Large intestine (tissue), 3 donors: ENCODE results near the gene INTS11. TPM values are rescaled to one million over a fixed set of nuclear protein-coding genes. Genes with fewer than 3 reads are reported as not detected.

ENCODE experiments used
- DNase-seq, 2 donors: peaks; one replicate each; pipeline versions ENCODE4 v3.0.0 to v3.0.0-alpha.2; 2013
- H3K27ac ChIP-seq: one replicate; pipeline ENCODE4 v1.5.1; 2013; ENCODE audit warnings: low read length
- H3K27me3 ChIP-seq: 2 replicates; pipeline ENCODE4 v1.6.1; 2013; ENCODE audit warnings: low read length; ENCODE audit not compliant: control insufficient read depth, insufficient read depth
- H3K36me3 ChIP-seq: 2 replicates; pipeline ENCODE4 v1.6.1; 2013; ENCODE audit warnings: low read length; ENCODE audit not compliant: control insufficient read depth, insufficient read depth
- H3K4me1 ChIP-seq: one replicate; pipeline ENCODE4 v1.6.1; 2013; ENCODE audit warnings: low read length; ENCODE audit not compliant: control insufficient read depth, insufficient read depth
- H3K4me3 ChIP-seq: one replicate; pipeline ENCODE4 v1.5.1; 2013; ENCODE audit warnings: low read length
- H3K9me3 ChIP-seq: one replicate; pipeline ENCODE4 v1.6.1; 2013; ENCODE audit warnings: mild to moderate bottlenecking, low read depth, low read length, moderate library complexity; ENCODE audit not compliant: control insufficient read depth
- WGBS: methylation state at CpG from one replicate; pipeline ENCODE4 v1.1.5; 2013; ENCODE audit warnings: low lambda C conversion rate; ENCODE audit not compliant: insufficient coverage; 5-methylcytosine and 5-hydroxymethylcytosine counted together
- polyA plus RNA-seq: library from polyadenylated mRNA; unstranded; fragments of 120-200 nt; gene quantifications from one replicate; pipeline ENCODE4 v1.2.1, GENCODE V29; 2013

The INTS11 gene
- polyA plus RNA-seq, 1 donor: 147 TPM

- Histone ChIP-seq H3K36me3 (peaks cover 64% of the 10 kb centered on the region), H3K27ac (no peak overlapping the region), H3K9me3 (peaks cover 4% of the 10 kb centered on the region), H3K4me1 (peaks cover 8% of the 10 kb centered on the region), H3K4me3 (no peak overlapping the region), H3K27me3 (no peaks in the 10 kb centered on the region)
- no CpG with 5 or more reads among the region's 37 CpGs for WGBS
- no peak for DNase-seq
Measured at GRCh38 chr1:1313500-1314236, 10.8 kb downstream of the INTS11 start.

- H3K4me1 ChIP-seq: peaks cover 8% of the 10 kb centered on the region
- H3K4me3 ChIP-seq: no peak overlapping the region
- H3K36me3 ChIP-seq: peaks cover 61% of the 10 kb centered on the region
- H3K27me3 ChIP-seq: no peaks in the 10 kb centered on the region
- WGBS: no CpG with 5 or more reads among the region's 49 CpGs
- peaks cover 4% of the 10 kb centered on the region for H3K9me3 ChIP-seq
- H3K27ac ChIP-seq: no peak overlapping the region
- DNase-seq: no peak
Measured at GRCh38 chr1:1312450-1313314, 11.8 kb downstream of the INTS11 start.

GRCh38 chr1:1311107-1312104 lies 13.1 kb downstream of the INTS11 start:
- Histone ChIP-seq H3K27me3 (no peaks in the 10 kb centered on the region), H3K4me3 (no peak overlapping the region), H3K4me1 (peaks cover 12% of the 10 kb centered on the region), H3K27ac (no peak overlapping the region), H3K9me3 (peaks cover 4% of the 10 kb centered on the region), H3K36me3 (peaks cover 55% of the 10 kb centered on the region)
- DNase-seq: no peak
- WGBS: no CpG with 5 or more reads among the region's 22 CpGs

- WGBS: no CpG with 5 or more reads among the region's 21 CpGs
- Histone ChIP-seq H3K27ac (no peak overlapping the region), H3K4me1 (peaks cover 20% of the 10 kb centered on the region), H3K9me3 (peaks cover 4% of the 10 kb centered on the region), H3K4me3 (no peak overlapping the region), H3K27me3 (no peaks in the 10 kb centered on the region), H3K36me3 (peaks cover 55% of the 10 kb centered on the region)
- no peak for DNase-seq
Measured at GRCh38 chr1:1310476-1311053, 13.9 kb downstream of the INTS11 start.

GRCh38 chr1:1310109-1310385 lies 14.4 kb downstream of the INTS11 start:
- Histone ChIP-seq H3K4me3 (peak overlapping the region; percentile 70), H3K27me3 (no peaks in the 10 kb centered on the region), H3K36me3 (peaks cover 52% of the 10 kb centered on the region), H3K27ac (no peak overlapping the region), H3K4me1 (peaks cover 25% of the 10 kb centered on the region), H3K9me3 (peaks cover 4% of the 10 kb centered on the region)
- no peak for DNase-seq
- WGBS: no CpG with 5 or more reads among the region's 3 CpGs

- DNase-seq: peak in 1 of 2 donors; percentile 48
- no CpG with 5 or more reads among the region's 57 CpGs for WGBS
- H3K27ac ChIP-seq: no peak overlapping the region
Measured at GRCh38 chr1:1309251-1310108, 15.0 kb downstream of the INTS11 start.

GRCh38 chr1:1308756-1309250 lies 15.7 kb downstream of the INTS11 start:
- peaks cover 37% of the 10 kb centered on the region for H3K4me1 ChIP-seq
- H3K27me3 ChIP-seq: no peaks in the 10 kb centered on the region
- peaks cover 4% of the 10 kb centered on the region for H3K9me3 ChIP-seq
- H3K4me3 ChIP-seq: peak overlapping the region; percentile 70
- no CpG with 5 or more reads among the region's 66 CpGs for WGBS
- H3K27ac ChIP-seq: peak overlapping the region; percentile 73
- DNase-seq: peak in 1 of 2 donors; percentile 46
- peaks cover 39% of the 10 kb centered on the region for H3K36me3 ChIP-seq

More at GRCh38 chr1:1309251-1310108, 15.0 kb downstream of the INTS11 start:
- Histone ChIP-seq H3K9me3 (peaks cover 4% of the 10 kb centered on the region), H3K4me1 (peaks cover 30% of the 10 kb centered on the region), H3K4me3 (peak overlapping the region; percentile 70), H3K27me3 (no peaks in the 10 kb centered on the region), H3K36me3 (peaks cover 46% of the 10 kb centered on the region)

GRCh38 chr1:1307923-1308755 lies 16.3 kb downstream of the INTS11 start, which contains the start of the genes ACAP3 and PUSL1:
Gene ACAP3, minus strand, starts transcription at chr1:1307930. Its CDS starts 115 bp downstream, at chr1:1307815.
Gene PUSL1, plus strand, starts transcription at chr1:1308597. Its CDS starts 47 bp downstream, at chr1:1308644.
- Histone ChIP-seq H3K27ac (peak within 1 kb of the TSS; percentile 94), H3K27me3 (no peaks in the 10 kb centered on the region), H3K4me3 (peak within 1 kb of the TSS; percentile 73), H3K4me1 (peaks cover 42% of the 10 kb centered on the region), H3K36me3 (peaks cover 33% of the 10 kb centered on the region), H3K9me3 (peaks cover 4% of the 10 kb centered on the region)
- WGBS: no CpG with 5 or more reads among the region's 131 CpGs
- peak; percentile 89 to 97 for DNase-seq
